HPDE6-E6E7 (cell line): Measurements from ENCODE around the gene CNTN4.
"Not testable (repeated sequence)": the region's sequence is repeated elsewhere in the genome, so short reads cannot be mapped to it uniquely, and the experiment has no call there.

Experiments used
- DNase-seq: peaks from one replicate; pipeline ENCODE4 v3.0.0; 2011; ENCODE audit warnings: missing footprints; ENCODE audit errors: extremely low spot score

CNTN4 gene

DNA sequence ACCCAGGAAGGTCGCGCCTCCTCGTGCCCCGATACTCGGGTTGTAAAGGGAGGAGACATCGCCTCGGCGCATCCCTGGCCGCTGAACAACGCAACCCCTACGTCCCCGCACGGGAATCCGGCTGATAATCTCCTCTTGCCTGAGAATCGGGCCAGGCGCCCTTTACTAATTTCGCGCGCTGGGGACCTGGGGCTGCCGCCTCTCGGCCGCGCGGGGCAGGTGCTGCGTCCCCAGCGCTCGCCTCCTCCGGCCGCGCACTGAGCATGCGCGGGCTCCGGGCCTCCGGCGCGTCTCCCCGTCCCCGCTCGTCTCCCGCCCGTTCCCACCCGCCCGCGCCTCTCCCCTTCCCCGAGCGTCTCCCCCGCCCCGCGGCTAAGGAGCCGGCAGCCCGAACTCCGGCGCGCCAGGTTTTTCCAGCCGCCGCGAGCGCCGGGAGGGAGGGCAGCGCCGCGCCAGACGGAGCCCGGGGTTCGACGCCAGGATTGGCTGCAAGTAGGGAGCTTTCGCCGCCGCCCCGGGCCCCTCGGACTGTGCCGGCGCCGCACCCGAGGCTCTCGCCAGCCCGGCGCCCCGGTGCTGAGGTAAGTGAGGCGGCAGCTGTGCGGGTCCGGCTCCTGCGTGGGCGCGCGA is at the start of gene CNTN4:
Gene CNTN4, plus strand, starts transcription at position 469 of the 630 bp plus-strand sequence.
- no peak for DNase-seq

GRCh38 chr3:2061360-2061759 is 37.3 kb upstream of the CNTN4 start:
- no peak for DNase-seq

GRCh38 chr3:2071531-2071930 is 27.1 kb upstream of the CNTN4 start:
- DNase-seq = no peak

DNA sequence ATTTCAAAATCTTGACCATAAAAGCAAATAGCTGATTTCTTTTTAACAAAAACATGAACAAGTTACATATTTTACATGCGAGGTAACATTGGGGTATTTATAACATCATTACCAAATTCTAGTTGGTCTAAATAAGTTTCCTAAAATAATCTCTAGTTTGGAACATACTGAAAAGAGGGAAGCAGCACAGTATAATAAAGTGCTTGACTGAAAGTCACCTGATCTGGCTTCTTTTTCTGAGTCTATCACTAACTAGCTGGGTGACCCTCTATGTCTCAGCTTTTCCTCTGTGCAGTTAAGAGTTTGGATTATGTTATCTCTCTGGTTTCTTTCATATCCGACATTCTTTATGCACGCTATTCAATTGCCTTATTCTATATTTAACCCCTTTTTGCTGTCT is 19.8 kb upstream of the CNTN4 start:
- no peak for DNase-seq

DNA sequence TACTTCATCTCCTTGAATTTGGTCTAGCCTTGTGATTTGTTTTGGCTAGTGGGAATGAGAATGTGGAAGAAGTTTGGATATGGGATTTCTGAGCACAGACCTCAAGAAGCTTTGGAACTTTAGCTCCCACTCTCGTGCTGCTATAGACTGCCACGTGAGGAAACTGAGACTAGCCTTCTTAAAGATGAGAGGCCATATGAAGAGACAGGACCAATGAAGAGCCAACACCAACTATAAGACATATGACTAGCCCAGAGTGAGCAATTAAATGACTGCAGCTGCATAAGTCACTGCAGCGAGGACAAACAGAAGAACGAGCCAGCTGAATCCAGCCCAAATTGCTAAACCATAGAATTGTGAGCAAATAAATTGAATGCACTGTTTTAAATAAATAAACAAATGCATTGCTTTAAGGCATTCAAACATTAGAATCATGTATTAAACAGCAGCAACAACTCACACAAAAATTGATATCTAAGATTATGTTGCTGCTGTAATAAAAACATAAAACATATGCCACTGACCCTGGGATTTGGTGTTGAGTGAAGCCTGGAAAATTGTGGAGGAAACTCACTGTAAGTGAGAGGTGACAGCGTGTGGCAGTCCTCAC is 15.7 kb upstream of the CNTN4 start:
- no peak for DNase-seq

GRCh38 chr3:2083558-2083957 is 15.1 kb upstream of the CNTN4 start:
- DNase-seq = not testable (repeated sequence)

- no peak for DNase-seq
Measured at GRCh38 chr3:2090095-2090911, 8.4 kb upstream of the CNTN4 start.

- DNase-seq = no peak
Measured at GRCh38 chr3:2092758-2093157, 5.9 kb upstream of the CNTN4 start.

- no peak for DNase-seq
Measured at GRCh38 chr3:2094941-2095340, 3.7 kb upstream of the CNTN4 start.

- DNase-seq = no peak
Measured at GRCh38 chr3:2096216-2096615, 2.5 kb upstream of the CNTN4 start.

DNA sequence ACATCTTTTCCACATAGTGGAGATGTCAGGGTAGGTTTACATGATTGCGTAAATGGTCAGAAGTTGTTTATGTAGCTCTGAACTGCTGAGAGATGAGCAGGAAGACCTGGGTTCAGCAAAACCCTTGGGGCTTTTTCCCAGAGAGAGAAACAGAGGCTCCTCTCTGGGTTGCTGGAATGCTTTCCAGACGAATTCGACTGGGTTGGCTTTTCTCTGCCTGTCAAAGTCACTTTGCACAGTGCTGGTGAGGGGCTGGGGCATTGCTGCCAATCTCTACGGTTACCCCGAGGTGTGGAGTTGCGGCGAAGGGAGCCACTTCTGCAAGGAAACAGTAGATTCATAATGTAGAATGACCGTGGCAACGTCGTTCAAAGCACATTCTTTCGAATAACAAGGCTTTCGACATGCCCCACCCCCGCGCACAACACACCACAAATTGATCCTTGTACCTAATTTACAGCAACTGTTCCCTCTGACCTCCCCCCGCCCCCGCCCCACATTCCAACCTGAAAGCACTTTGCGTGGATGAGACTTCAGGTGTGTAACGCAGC is 950 bp upstream of the CNTN4 start:
- DNase-seq = no peak

GRCh38 chr3:2099028-2099671 is 484 bp downstream of the CNTN4 start:
- DNase-seq = no peak

- DNase-seq = no peak
Measured at GRCh38 chr3:2099779-2100191, 1.1 kb downstream of the CNTN4 start.

DNA sequence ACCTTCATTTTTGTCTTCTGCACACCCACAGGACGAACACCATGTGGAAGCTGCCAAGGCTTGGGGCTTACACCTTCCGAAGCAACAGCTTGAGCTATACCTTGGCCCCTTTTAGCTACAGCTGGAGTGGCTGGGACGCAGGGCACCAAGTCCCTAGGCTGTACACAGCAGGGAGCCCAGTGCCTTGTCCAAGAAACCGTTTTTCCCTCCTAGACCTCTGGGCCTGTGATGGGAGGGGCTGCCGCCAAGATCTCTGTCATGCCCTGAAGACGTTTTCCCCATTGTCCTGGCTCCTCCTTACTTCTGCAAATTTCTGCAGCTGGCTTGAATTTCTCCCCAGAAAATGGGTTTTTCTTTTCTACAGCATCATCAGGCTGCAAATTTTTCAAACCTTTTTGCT is 7.8 kb downstream of the CNTN4 start:
- DNase-seq = no peak

GRCh38 chr3:2110597-2111117 is 12.0 kb downstream of the CNTN4 start:
- DNase-seq = no peak

GRCh38 chr3:2114617-2115275 is 16.1 kb downstream of the CNTN4 start:
- DNase-seq = no peak

GRCh38 chr3:2130726-2131125 is 32.1 kb downstream of the CNTN4 start:
- no peak for DNase-seq

- DNase-seq = no peak
Measured at GRCh38 chr3:2133146-2133545, 34.5 kb downstream of the CNTN4 start.

DNA sequence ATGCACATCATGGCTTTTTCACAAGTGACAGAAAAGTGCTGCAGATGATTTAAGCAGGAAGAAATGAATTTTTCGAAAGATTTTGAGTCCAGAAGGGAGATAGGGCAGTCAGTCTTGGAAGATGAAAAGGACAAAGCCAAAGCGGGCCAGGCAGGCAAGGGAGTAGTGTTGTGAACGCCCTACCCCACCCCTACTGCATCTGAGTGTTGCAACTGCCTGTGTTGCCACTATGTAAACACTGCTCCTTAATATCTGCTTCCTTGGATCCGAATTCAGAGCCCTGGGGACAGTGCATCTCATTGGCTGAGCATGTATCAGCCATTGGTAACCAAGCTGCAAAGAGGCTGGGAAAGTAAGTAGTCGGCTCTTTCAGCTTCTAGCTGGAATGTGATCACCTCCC is 39.0 kb downstream of the CNTN4 start:
- no peak for DNase-seq

GRCh38 chr3:2141482-2141881 is 42.8 kb downstream of the CNTN4 start:
- no peak for DNase-seq

- no peak for DNase-seq
Measured at GRCh38 chr3:2148561-2149340, 50.1 kb downstream of the CNTN4 start.
